Mesendoderm (in vitro differentiated cells): Measurements from ENCODE around the gene C16orf90.

Source experiments
- DNase-seq: peaks from one replicate; pipeline ENCODE4 v3.0.0; 2013
- H2AK5ac ChIP-seq: 2 replicates; pipeline ENCODE4 v1.6.1; 2013; ENCODE audit warnings: low read length, inconsistent platforms
- H2BK120ac ChIP-seq: 2 replicates; pipeline ENCODE4 v1.6.1; 2013; ENCODE audit warnings: low read depth, mild to moderate bottlenecking, low read length, moderate library complexity, mixed read lengths
- H2BK15ac ChIP-seq: replicated peaks from 2 replicates; pipeline ENCODE4 v1.6.1; 2013; ENCODE audit warnings: low read depth, mild to moderate bottlenecking, moderate library complexity
- H2BK5ac ChIP-seq: 2 replicates; pipeline ENCODE4 v1.6.1; 2013; ENCODE audit warnings: low read length, inconsistent platforms
- H3K18ac ChIP-seq: 2 replicates; pipeline ENCODE4 v1.6.1; 2013; ENCODE audit warnings: mild to moderate bottlenecking, low read length, mixed read lengths
- H3K23ac ChIP-seq: one replicate; pipeline ENCODE4 v1.6.1; 2013; ENCODE audit warnings: low read length
- H3K27ac ChIP-seq: 2 replicates; pipeline ENCODE4 v1.5.1; 2013; ENCODE audit warnings: low read depth, mild to moderate bottlenecking, inconsistent platforms, low read length, moderate library complexity
- H3K27me3 ChIP-seq: 2 replicates; pipeline ENCODE4 v1.6.1; 2013; ENCODE audit warnings: low read length, control low read depth, mild to moderate bottlenecking, inconsistent platforms; ENCODE audit not compliant: insufficient read depth, poor library complexity
- H3K36me3 ChIP-seq: 2 replicates; pipeline ENCODE4 v1.6.1; 2013; ENCODE audit warnings: low read length, inconsistent platforms; ENCODE audit not compliant: control insufficient read depth, insufficient read depth
- H3K4ac ChIP-seq: one replicate; pipeline ENCODE4 v1.6.1; 2013; ENCODE audit warnings: low read depth, mild to moderate bottlenecking, low read length, moderate library complexity
- H3K4me1 ChIP-seq: 2 replicates; pipeline ENCODE4 v1.6.1; 2013; ENCODE audit warnings: low read depth, low read length, inconsistent platforms; ENCODE audit not compliant: control insufficient read depth
- H3K4me2 ChIP-seq: 2 replicates; pipeline ENCODE4 v1.6.1; 2013; ENCODE audit warnings: low read length
- H3K4me3 ChIP-seq: 2 replicates; pipeline ENCODE4 v1.5.1; 2013; ENCODE audit warnings: mild to moderate bottlenecking, low read length
- H3K56ac ChIP-seq: one replicate; pipeline ENCODE4 v1.6.1; 2013; ENCODE audit warnings: low read length
- H3K79me1 ChIP-seq: 2 replicates; pipeline ENCODE4 v1.6.1; 2013; ENCODE audit warnings: low read length, inconsistent platforms
- H3K79me2 ChIP-seq: 2 replicates; pipeline ENCODE4 v1.6.1; 2013; ENCODE audit warnings: mild to moderate bottlenecking, low read length; ENCODE audit not compliant: control insufficient read depth, insufficient read depth
- H3K9ac ChIP-seq: 2 replicates; pipeline ENCODE4 v1.6.1; 2013; ENCODE audit warnings: low read length, inconsistent platforms
- H4K5ac ChIP-seq: one replicate; pipeline ENCODE4 v1.6.1; 2013; ENCODE audit warnings: low read length
- H4K8ac ChIP-seq: one replicate; pipeline ENCODE4 v1.6.1; 2013; ENCODE audit warnings: low read depth, mild to moderate bottlenecking, control low read depth, low read length, moderate library complexity
- WGBS: extraction: QIAGEN DNeasy Blood & Tissue Kit; methylation state at CpG from one replicate; pipeline ENCODE4 v1.1.7; 2013; ENCODE audit warnings: low lambda C conversion rate, missing lambda C conversion rate; ENCODE audit not compliant: insufficient coverage; ENCODE audit errors: extremely low coverage; 5-methylcytosine and 5-hydroxymethylcytosine counted together

Gene C16orf90

GRCh38 chr16:3518986-3519348 lies 23.7 kb upstream of the C16orf90 start:
- no peak overlapping the region for H3K27ac ChIP-seq
- no peak overlapping the region for H3K4ac ChIP-seq
- no peak overlapping the region for H2AK5ac ChIP-seq
- no peak overlapping the region for H3K56ac ChIP-seq
- H2BK120ac ChIP-seq, result no peak overlapping the region
- DNase-seq, result no peak
- no peak overlapping the region for H3K18ac ChIP-seq
- H3K9ac ChIP-seq, result no peak overlapping the region
- H3K79me1 ChIP-seq, result no peaks in the 10 kb centered on the region
- no peak overlapping the region for H4K8ac ChIP-seq
- no peak overlapping the region for H4K5ac ChIP-seq
- H2BK5ac ChIP-seq, result no peak overlapping the region
- no peaks in the 10 kb centered on the region for H3K4me1 ChIP-seq
- no CpG with 5 or more reads among the region's 8 CpGs for WGBS
- H3K36me3 ChIP-seq, result peaks cover 2% of the 10 kb centered on the region
- no peak overlapping the region for H3K23ac ChIP-seq
- no peak overlapping the region for H2BK15ac ChIP-seq
- H3K4me2 ChIP-seq, result no peak overlapping the region
- no peaks in the 10 kb centered on the region for H3K27me3 ChIP-seq
- no peak overlapping the region for H3K4me3 ChIP-seq
- H3K79me2 ChIP-seq, result no peaks in the 10 kb centered on the region

- WGBS, result no CpG with 5 or more reads among the region's 6 CpGs
Measured at GRCh38 chr16:3518292-3518985, 23.1 kb upstream of the C16orf90 start.

GRCh38 chr16:3515897-3516296 lies 20.6 kb upstream of the C16orf90 start:
- H3K27ac ChIP-seq, result no peak overlapping the region
- no peaks in the 10 kb centered on the region for H3K36me3 ChIP-seq
- no peak overlapping the region for H3K18ac ChIP-seq
- no peak overlapping the region for H3K4me3 ChIP-seq
- H2BK15ac ChIP-seq, result no peak overlapping the region
- H3K4me1 ChIP-seq, result no peaks in the 10 kb centered on the region
- H3K23ac ChIP-seq, result no peak overlapping the region
- H2BK120ac ChIP-seq, result no peak overlapping the region
- no peak overlapping the region for H2AK5ac ChIP-seq
- H4K5ac ChIP-seq, result no peak overlapping the region
- H3K79me1 ChIP-seq, result no peaks in the 10 kb centered on the region
- H3K79me2 ChIP-seq, result no peaks in the 10 kb centered on the region
- no peaks in the 10 kb centered on the region for H3K27me3 ChIP-seq
- no peak overlapping the region for H3K9ac ChIP-seq
- WGBS, result no CpG with 5 or more reads among the region's 4 CpGs
- no peak for DNase-seq
- H2BK5ac ChIP-seq, result no peak overlapping the region
- no peak overlapping the region for H3K4me2 ChIP-seq
- H3K4ac ChIP-seq, result no peak overlapping the region
- no peak overlapping the region for H4K8ac ChIP-seq
- H3K56ac ChIP-seq, result no peak overlapping the region

More at GRCh38 chr16:3518292-3518985, 23.1 kb upstream of the C16orf90 start:
- H3K27ac ChIP-seq, result no peak overlapping the region
- no peaks in the 10 kb centered on the region for H3K27me3 ChIP-seq
- H4K8ac ChIP-seq, result no peak overlapping the region
- H3K23ac ChIP-seq, result no peak overlapping the region
- no peak overlapping the region for H3K18ac ChIP-seq
- no peak overlapping the region for H4K5ac ChIP-seq
- H3K4ac ChIP-seq, result no peak overlapping the region
- no peak overlapping the region for H2BK15ac ChIP-seq
- no peaks in the 10 kb centered on the region for H3K4me1 ChIP-seq
- no peak for DNase-seq
- no peaks in the 10 kb centered on the region for H3K79me1 ChIP-seq
- H3K56ac ChIP-seq, result no peak overlapping the region
- no peak overlapping the region for H2BK5ac ChIP-seq
- no peak overlapping the region for H3K9ac ChIP-seq
- H3K36me3 ChIP-seq, result peaks cover 1% of the 10 kb centered on the region
- no peak overlapping the region for H3K4me2 ChIP-seq
- H3K79me2 ChIP-seq, result no peaks in the 10 kb centered on the region
- H2BK120ac ChIP-seq, result no peak overlapping the region
- H2AK5ac ChIP-seq, result no peak overlapping the region
- H3K4me3 ChIP-seq, result no peak overlapping the region

GRCh38 chr16:3514621-3515020 lies 19.3 kb upstream of the C16orf90 start:
- Histone ChIP-seq H2BK5ac (no peak overlapping the region), H4K5ac (no peak overlapping the region), H3K4ac (no peak overlapping the region), H3K4me2 (no peak overlapping the region), H2AK5ac (no peak overlapping the region), H3K23ac (no peak overlapping the region), H3K4me3 (no peak overlapping the region), H2BK15ac (no peak overlapping the region), H3K27me3 (no peaks in the 10 kb centered on the region), H3K4me1 (no peaks in the 10 kb centered on the region), H3K27ac (no peak overlapping the region), H4K8ac (no peak overlapping the region), H2BK120ac (no peak overlapping the region), H3K18ac (no peak overlapping the region), H3K79me2 (no peaks in the 10 kb centered on the region), H3K9ac (no peak overlapping the region), H3K79me1 (no peaks in the 10 kb centered on the region), H3K56ac (no peak overlapping the region), H3K36me3 (no peaks in the 10 kb centered on the region)
- WGBS, result no CpG with 5 or more reads among the region's 4 CpGs
- DNase-seq, result no peak

GRCh38 chr16:3513892-3514583 lies 18.7 kb upstream of the C16orf90 start:
- H2BK5ac ChIP-seq, result no peak overlapping the region
- no peaks in the 10 kb centered on the region for H3K36me3 ChIP-seq
- no peak overlapping the region for H2BK15ac ChIP-seq
- no peaks in the 10 kb centered on the region for H3K79me1 ChIP-seq
- no peak overlapping the region for H3K56ac ChIP-seq
- no peaks in the 10 kb centered on the region for H3K79me2 ChIP-seq
- no peak overlapping the region for H2BK120ac ChIP-seq
- no peak overlapping the region for H3K4me2 ChIP-seq
- no peak overlapping the region for H3K4me3 ChIP-seq
- H3K18ac ChIP-seq, result no peak overlapping the region
- H3K27ac ChIP-seq, result no peak overlapping the region
- H4K5ac ChIP-seq, result no peak overlapping the region
- WGBS, result no CpG with 5 or more reads among the region's 7 CpGs
- no peak overlapping the region for H3K4ac ChIP-seq
- no peak overlapping the region for H3K9ac ChIP-seq
- no peak overlapping the region for H4K8ac ChIP-seq
- no peak overlapping the region for H3K23ac ChIP-seq
- no peaks in the 10 kb centered on the region for H3K27me3 ChIP-seq
- no peak overlapping the region for H2AK5ac ChIP-seq
- no peak for DNase-seq
- no peaks in the 10 kb centered on the region for H3K4me1 ChIP-seq
